ENCODE results near the gene ACBD3. TPM values are rescaled to one million over a fixed set of nuclear protein-coding genes. Genes with fewer than 3 reads are reported as not detected.
"Not testable (repeated sequence)": the region's sequence is repeated elsewhere in the genome, so short reads cannot be mapped to it uniquely, and the experiment has no call there.

ACBD3 gene
- total RNA-seq, 1 experiment from 2014 or later, result 25.2 TPM

DNA sequence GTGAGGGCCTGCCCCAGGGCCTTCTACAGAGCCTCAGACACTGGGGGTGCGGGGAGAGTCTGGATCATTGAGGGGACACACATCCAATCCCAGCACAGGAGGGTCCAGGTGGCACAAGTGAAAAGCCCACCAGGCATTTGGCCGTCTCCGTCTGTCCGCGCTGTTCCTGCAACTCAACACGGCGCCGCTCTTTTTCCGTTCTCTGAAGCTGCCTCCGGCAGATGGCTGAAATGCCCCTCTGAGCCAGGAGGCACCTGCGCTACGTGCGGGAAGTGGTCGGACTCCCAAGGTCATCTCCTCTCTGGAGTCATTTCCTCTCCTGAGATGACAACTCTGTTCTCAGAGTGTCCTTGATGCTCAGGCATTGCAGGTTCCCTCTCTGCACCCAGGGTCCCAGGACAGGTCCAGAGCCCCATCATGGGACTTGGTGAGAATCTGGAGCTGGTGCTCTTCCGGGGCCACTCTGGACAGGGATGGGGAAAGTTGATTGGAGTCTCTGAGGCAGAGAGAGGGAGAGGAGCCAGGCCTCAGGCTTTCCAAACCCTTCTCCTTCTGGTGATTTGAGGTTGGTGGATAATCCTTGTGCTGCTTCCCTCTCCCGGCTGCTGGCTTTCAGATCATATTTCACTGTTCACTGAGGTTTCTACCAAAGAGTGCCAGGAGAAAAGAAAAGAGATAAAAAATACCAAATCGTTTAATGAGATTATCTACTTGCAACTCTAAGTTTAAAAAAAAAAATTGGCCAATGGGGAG is 22.9 kb upstream of the ACBD3 start:
- Histone ChIP-seq H4K20me1 (ENCODE audit: insufficient read depth, low read depth, low read length) (no peaks in the 10 kb centered on the region), H3K4me1 (ENCODE audit: low read length) (peaks cover 16% of the 10 kb centered on the region), H3K27ac (ENCODE audit: low read length) (no peak overlapping the region), H3K79me2 (ENCODE audit: low read length) (no peaks in the 10 kb centered on the region), H3K4me2 (ENCODE audit: low read depth, low read length, poor library complexity, severe bottlenecking) (no peak overlapping the region), H3K27me3 (ENCODE audit: low read length) (no peaks in the 10 kb centered on the region), H3K4me3 (ENCODE audit: low read length) (no peak overlapping the region), H2AFZ (ENCODE audit: low read length) (no peak overlapping the region), H3K36me3 (ENCODE audit: insufficient read depth, low read length) (no peaks in the 10 kb centered on the region), H3K9me3 (ENCODE audit: low read length) (no peaks in the 10 kb centered on the region), H3K9ac (ENCODE audit: low read length) (no peak overlapping the region), H3K9me2 (replicated peaks; ENCODE audit: insufficient read depth, low read length) (no peaks in the 10 kb centered on the region)
- DNase-seq, result no peak

DNA sequence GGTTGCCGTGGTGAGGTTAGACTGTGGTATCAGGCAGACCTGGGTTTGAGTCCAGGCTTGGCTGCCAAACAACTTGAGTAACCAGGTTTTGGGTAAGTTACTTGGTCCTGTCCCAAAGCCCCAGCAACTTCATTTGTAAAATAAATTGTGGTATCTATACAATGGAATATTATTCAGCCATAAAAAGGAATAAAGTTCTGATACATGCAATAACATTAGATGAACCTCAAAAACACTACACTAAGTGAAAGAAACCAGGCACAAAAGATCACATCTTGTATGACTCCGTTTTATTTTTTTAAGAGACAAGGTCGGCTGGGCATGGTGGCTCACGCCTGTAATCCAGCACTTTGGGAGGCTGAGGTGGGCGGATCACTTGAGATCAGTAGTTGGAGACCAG is 20.5 kb upstream of the ACBD3 start:
- H3K9ac ChIP-seq (ENCODE audit: low read length), result no peak overlapping the region
- H3K79me2 ChIP-seq (ENCODE audit: low read length), result no peaks in the 10 kb centered on the region
- no peaks in the 10 kb centered on the region for H3K9me2 ChIP-seq (replicated peaks; ENCODE audit: insufficient read depth, low read length)
- H3K4me3 ChIP-seq (ENCODE audit: low read length), result no peak overlapping the region
- no peaks in the 10 kb centered on the region for H3K36me3 ChIP-seq (ENCODE audit: insufficient read depth, low read length)
- no peaks in the 10 kb centered on the region for H3K9me3 ChIP-seq (ENCODE audit: low read length)
- H3K4me2 ChIP-seq (ENCODE audit: low read depth, low read length, poor library complexity, severe bottlenecking), result no peak overlapping the region
- no peak overlapping the region for H3K27ac ChIP-seq (ENCODE audit: low read length)
- H2AFZ ChIP-seq (ENCODE audit: low read length), result no peak overlapping the region
- H3K4me1 ChIP-seq (ENCODE audit: low read length), result peaks cover 18% of the 10 kb centered on the region
- H3K27me3 ChIP-seq (ENCODE audit: low read length), result no peaks in the 10 kb centered on the region
- DNase-seq, result no peak
- H4K20me1 ChIP-seq (ENCODE audit: insufficient read depth, low read depth, low read length), result no peaks in the 10 kb centered on the region

DNA sequence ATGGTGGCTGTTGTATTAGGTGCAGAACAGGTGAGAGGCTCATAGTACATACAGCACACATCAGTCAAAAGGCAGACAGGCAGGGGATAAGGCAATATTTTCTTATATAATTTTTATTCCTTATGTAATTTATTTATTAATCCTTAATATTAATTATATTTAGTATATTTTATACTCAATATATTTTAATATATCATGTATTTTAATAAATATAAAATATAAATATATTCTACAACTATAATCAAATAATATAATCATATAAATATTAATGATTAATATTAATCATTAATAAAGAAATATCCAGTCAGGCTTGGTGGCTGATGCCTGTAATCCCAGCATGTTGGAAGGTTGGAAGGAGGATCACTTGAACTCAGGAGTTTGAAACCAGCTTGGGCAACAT is 17.7 kb upstream of the ACBD3 start:
- no peaks in the 10 kb centered on the region for H3K79me2 ChIP-seq (ENCODE audit: low read length)
- no peaks in the 10 kb centered on the region for H3K9me2 ChIP-seq (replicated peaks; ENCODE audit: insufficient read depth, low read length)
- peak overlapping the region; percentile 8; the same call in 1 of the 2 replicates for H2AFZ ChIP-seq (ENCODE audit: low read length)
- H3K4me2 ChIP-seq (ENCODE audit: low read depth, low read length, poor library complexity, severe bottlenecking), result no peak overlapping the region
- H3K4me3 ChIP-seq (ENCODE audit: low read length), result no peak overlapping the region
- H3K27me3 ChIP-seq (ENCODE audit: low read length), result no peaks in the 10 kb centered on the region
- no peaks in the 10 kb centered on the region for H3K36me3 ChIP-seq (ENCODE audit: insufficient read depth, low read length)
- H4K20me1 ChIP-seq (ENCODE audit: insufficient read depth, low read depth, low read length), result no peaks in the 10 kb centered on the region
- DNase-seq, result no peak
- H3K9me3 ChIP-seq (ENCODE audit: low read length), result no peaks in the 10 kb centered on the region
- peaks cover 32% of the 10 kb centered on the region for H3K4me1 ChIP-seq (ENCODE audit: low read length)
- no peak overlapping the region for H3K27ac ChIP-seq (ENCODE audit: low read length)
- H3K9ac ChIP-seq (ENCODE audit: low read length), result no peak overlapping the region

DNA sequence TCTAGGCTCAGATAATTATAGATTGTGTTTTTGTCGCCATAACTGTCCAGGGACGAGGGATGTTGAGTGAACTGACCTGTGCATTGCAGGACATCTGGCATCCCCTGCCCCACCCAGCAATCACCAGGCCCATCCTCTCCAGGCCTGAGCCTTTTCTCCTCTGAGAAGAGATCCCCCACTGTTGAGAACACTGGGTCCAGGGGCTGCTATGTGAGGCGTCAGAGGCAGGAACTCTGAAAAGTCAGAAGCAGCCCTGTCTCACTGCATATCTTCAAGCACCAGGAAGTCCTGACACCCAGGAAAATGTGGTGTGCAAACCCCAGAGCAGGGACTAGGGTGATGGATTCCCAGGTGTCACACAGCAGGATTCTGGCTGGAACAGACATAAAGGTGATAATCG is 17.1 kb upstream of the ACBD3 start:
- H3K27ac ChIP-seq (ENCODE audit: low read length), result no peak overlapping the region
- peak overlapping the region; percentile 8; the same call in 1 of the 2 replicates for H2AFZ ChIP-seq (ENCODE audit: low read length)
- H4K20me1 ChIP-seq (ENCODE audit: insufficient read depth, low read depth, low read length), result no peaks in the 10 kb centered on the region
- H3K36me3 ChIP-seq (ENCODE audit: insufficient read depth, low read length), result no peaks in the 10 kb centered on the region
- no peak for DNase-seq
- H3K4me1 ChIP-seq (ENCODE audit: low read length), result peaks cover 32% of the 10 kb centered on the region
- H3K9ac ChIP-seq (ENCODE audit: low read length), result no peak overlapping the region
- no peaks in the 10 kb centered on the region for H3K27me3 ChIP-seq (ENCODE audit: low read length)
- H3K79me2 ChIP-seq (ENCODE audit: low read length), result no peaks in the 10 kb centered on the region
- no peaks in the 10 kb centered on the region for H3K9me3 ChIP-seq (ENCODE audit: low read length)
- no peak overlapping the region for H3K4me3 ChIP-seq (ENCODE audit: low read length)
- no peaks in the 10 kb centered on the region for H3K9me2 ChIP-seq (replicated peaks; ENCODE audit: insufficient read depth, low read length)
- H3K4me2 ChIP-seq (ENCODE audit: low read depth, low read length, poor library complexity, severe bottlenecking), result no peak overlapping the region

DNA sequence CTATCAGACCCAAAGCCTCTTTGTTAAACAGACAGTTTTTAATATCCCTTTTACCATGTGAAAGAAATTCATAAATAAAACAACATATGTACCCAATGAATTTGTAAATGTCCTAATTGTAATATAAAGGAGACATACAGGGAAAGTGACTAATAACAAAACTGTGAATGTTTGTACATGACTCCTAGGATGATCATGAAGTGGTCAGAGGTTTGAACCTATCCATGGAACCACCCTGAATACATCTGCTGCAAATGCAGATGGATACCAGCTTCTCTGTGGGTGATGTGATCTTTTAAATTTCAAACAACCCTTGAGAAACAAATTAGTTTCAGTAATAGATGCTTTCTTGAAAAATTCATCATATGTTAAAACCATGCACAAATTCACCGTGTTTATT is 16.7 kb upstream of the ACBD3 start:
- Histone ChIP-seq H3K36me3 (ENCODE audit: insufficient read depth, low read length) (no peaks in the 10 kb centered on the region), H2AFZ (ENCODE audit: low read length) (peak overlapping the region; percentile 8; the same call in 1 of the 2 replicates), H3K9me2 (replicated peaks; ENCODE audit: insufficient read depth, low read length) (no peaks in the 10 kb centered on the region), H3K9me3 (ENCODE audit: low read length) (no peaks in the 10 kb centered on the region), H3K27ac (ENCODE audit: low read length) (no peak overlapping the region), H3K27me3 (ENCODE audit: low read length) (no peaks in the 10 kb centered on the region), H4K20me1 (ENCODE audit: insufficient read depth, low read depth, low read length) (no peaks in the 10 kb centered on the region), H3K9ac (ENCODE audit: low read length) (no peak overlapping the region), H3K4me1 (ENCODE audit: low read length) (peaks cover 32% of the 10 kb centered on the region), H3K4me3 (ENCODE audit: low read length) (no peak overlapping the region), H3K4me2 (ENCODE audit: low read depth, low read length, poor library complexity, severe bottlenecking) (no peak overlapping the region), H3K79me2 (ENCODE audit: low read length) (no peaks in the 10 kb centered on the region)
- DNase-seq, result peak; percentile 35

DNA sequence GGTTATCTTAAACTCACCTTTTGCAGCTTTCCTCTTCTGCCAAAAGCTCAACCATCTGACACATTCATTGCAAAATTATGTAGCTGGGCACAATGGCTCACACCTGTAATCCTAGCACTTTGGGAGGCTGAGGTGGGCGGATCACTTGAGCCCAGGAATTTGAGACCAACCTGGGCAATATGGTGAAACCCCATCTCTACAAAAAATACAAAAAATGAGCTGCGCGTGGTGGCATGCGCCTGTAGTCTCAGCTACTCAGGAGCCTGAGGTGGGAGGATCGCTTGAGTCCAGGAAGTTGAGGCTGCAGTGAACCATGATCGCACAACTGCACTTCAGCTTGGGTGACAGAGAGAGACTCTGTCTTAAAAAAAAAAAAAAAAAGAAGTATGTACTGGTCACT is 16.1 kb upstream of the ACBD3 start:
- DNase-seq, result peak; percentile 1
- H3K36me3 ChIP-seq (ENCODE audit: insufficient read depth, low read length); H3K9me2 ChIP-seq (replicated peaks; ENCODE audit: insufficient read depth, low read length); H3K27me3 ChIP-seq (ENCODE audit: low read length); H3K9ac ChIP-seq (ENCODE audit: low read length); H3K9me3 ChIP-seq (ENCODE audit: low read length); H3K4me3 ChIP-seq (ENCODE audit: low read length); H3K27ac ChIP-seq (ENCODE audit: low read length); H2AFZ ChIP-seq (ENCODE audit: low read length); H4K20me1 ChIP-seq (ENCODE audit: insufficient read depth, low read depth, low read length); H3K79me2 ChIP-seq (ENCODE audit: low read length); H3K4me2 ChIP-seq (ENCODE audit: low read depth, low read length, poor library complexity, severe bottlenecking): not testable (repeated sequence)
- peaks cover 32% of the 10 kb centered on the region for H3K4me1 ChIP-seq (ENCODE audit: low read length)

DNA sequence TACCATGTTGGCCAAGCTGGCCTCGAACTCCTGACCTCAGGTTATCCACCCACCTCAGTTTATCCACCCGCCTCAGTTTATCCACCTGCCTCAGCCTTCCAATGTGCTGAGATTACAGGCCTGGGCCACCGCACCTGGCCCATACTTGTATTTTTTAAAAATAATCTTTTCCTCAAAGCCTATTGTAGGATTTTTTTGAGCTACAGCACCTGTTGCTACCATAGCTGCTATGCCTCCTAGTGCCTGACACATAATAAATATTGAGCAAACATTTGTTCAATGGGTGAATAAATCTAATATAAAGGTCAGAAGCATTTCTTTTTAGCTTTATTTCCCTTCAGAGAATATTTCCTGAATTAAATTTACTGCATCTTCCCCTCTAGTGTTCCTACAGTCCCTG is 15.7 kb upstream of the ACBD3 start:
- Histone ChIP-seq H3K27ac (ENCODE audit: low read length) (no peak overlapping the region), H3K79me2 (ENCODE audit: low read length) (no peaks in the 10 kb centered on the region), H4K20me1 (ENCODE audit: insufficient read depth, low read depth, low read length) (no peaks in the 10 kb centered on the region), H3K9ac (ENCODE audit: low read length) (no peak overlapping the region), H3K4me2 (ENCODE audit: low read depth, low read length, poor library complexity, severe bottlenecking) (no peak overlapping the region), H2AFZ (ENCODE audit: low read length) (no peak overlapping the region), H3K9me3 (ENCODE audit: low read length) (no peaks in the 10 kb centered on the region), H3K36me3 (ENCODE audit: insufficient read depth, low read length) (no peaks in the 10 kb centered on the region), H3K9me2 (replicated peaks; ENCODE audit: insufficient read depth, low read length) (no peaks in the 10 kb centered on the region), H3K4me3 (ENCODE audit: low read length) (no peak overlapping the region), H3K4me1 (ENCODE audit: low read length) (peaks cover 33% of the 10 kb centered on the region), H3K27me3 (ENCODE audit: low read length) (no peaks in the 10 kb centered on the region)
- DNase-seq, result peak; percentile 7

DNA sequence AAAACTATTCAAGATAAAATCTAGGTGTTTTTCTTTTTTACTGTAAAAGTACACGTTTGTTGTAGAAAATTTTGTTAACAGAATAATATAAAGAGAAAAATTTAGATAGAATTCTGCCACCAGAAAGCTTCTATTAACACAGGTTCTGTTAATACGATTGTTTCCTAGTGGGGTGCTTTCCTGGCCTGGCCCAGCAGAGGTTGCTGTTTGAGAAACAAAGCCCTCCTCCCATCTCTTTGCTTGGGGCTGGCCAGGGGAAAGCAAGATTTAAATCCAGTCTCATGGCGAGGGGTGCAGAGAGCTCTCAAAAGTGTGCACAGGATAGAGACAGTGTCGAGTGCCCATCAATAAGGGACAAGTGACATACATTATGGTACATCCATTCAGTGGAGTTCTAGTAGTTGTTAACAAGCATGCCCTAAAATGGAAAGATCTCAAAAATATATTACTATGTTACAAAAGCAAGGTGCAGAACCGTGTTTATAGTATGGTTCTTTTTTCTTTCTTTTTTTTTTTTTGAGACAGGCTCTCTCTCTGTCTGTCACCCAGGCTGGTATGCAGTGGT is 14.6 kb upstream of the ACBD3 start:
- 0 out of 2 replicates have a peak overlapping the region, but pooled peaks have one; percentile 11 for H2AFZ ChIP-seq (ENCODE audit: low read length)
- DNase-seq, result peak; percentile 88

More for the DNA sequence above, 14.6 kb upstream of the ACBD3 start:
- H4K20me1 ChIP-seq (ENCODE audit: insufficient read depth, low read depth, low read length), result no peaks in the 10 kb centered on the region
- H3K9ac ChIP-seq (ENCODE audit: low read length), result peak overlapping the region; percentile 19; the same call in 1 of the 2 replicates
- peaks cover 36% of the 10 kb centered on the region for H3K4me1 ChIP-seq (ENCODE audit: low read length)
- H3K4me2 ChIP-seq (ENCODE audit: low read depth, low read length, poor library complexity, severe bottlenecking), result peak overlapping the region; percentile 28
- no peaks in the 10 kb centered on the region for H3K27me3 ChIP-seq (ENCODE audit: low read length)
- H3K79me2 ChIP-seq (ENCODE audit: low read length), result no peaks in the 10 kb centered on the region
- H3K9me2 ChIP-seq (replicated peaks; ENCODE audit: insufficient read depth, low read length), result no peaks in the 10 kb centered on the region
- no peaks in the 10 kb centered on the region for H3K9me3 ChIP-seq (ENCODE audit: low read length)
- H3K4me3 ChIP-seq (ENCODE audit: low read length), result no peak overlapping the region
- H3K27ac ChIP-seq (ENCODE audit: low read length), result no peak overlapping the region
- H3K36me3 ChIP-seq (ENCODE audit: insufficient read depth, low read length), result no peaks in the 10 kb centered on the region

Measured in Karpas-422 (cell line).